K562 (cell line): ENCODE measurements around the gene METTL25. TPM values are rescaled to one million over a fixed set of nuclear protein-coding genes. Genes with fewer than 3 reads are reported as not detected.

ENCODE experiments used
- ATAC-seq: fragments of 200-7000 bp; cut with Tn5 transposase; 3 replicates; pipeline ENCODE4 v1.9.1; 2020; ENCODE audit warnings: moderate library complexity
- BruUV-seq: library from RNA; stranded (reverse); fragments of 400-500 nt; replicated peaks from 2 replicates; lab custom pipeline; 2021; lab: Mats Ljungman, UMichigan
- CTCF ChIA-PET: fragments of 300-600 bp; formaldehyde crosslinking; extraction: SDS; loops from one replicate; lab custom pipeline; 2021; ENCODE audit warnings: low intra/inter-chr PET ratio; lab: Yijun Ruan, JAX
- POLR2A ChIA-PET: fragments of 300-600, 350-650 bp; sonication (Branson Sonifier 250); formaldehyde crosslinking; extraction: SDS; loops from one replicate; lab custom pipeline; 2021; ENCODE audit warnings: antibody characterized with exemption, inconsistent platforms; lab: Yijun Ruan, JAX
- DNase-seq, 4 experiments: peaks; one replicate each; pipeline versions ENCODE4 v3.0.0 to v3.0.0-alpha.2; 2011 to 2018; ENCODE audit warnings: low spot score in 3 of 4, mixed read lengths in 3 of 4; ENCODE audit errors: extremely low read depth in 1 of 4
- FAIRE-seq: peaks from 2 replicates; lab custom pipeline; 2011; peaks lifted over from hg19 to GRCh38; lab: Jason Lieb, UNC
- H2AFZ ChIP-seq: 2 replicates; pipeline ENCODE4 v1.6.0; 2011; ENCODE audit warnings: low read depth, low read length, control low read depth, inconsistent platforms
- H3K27ac ChIP-seq: fragments of 200-600 bp; 3 replicates; pipeline ENCODE4 v1.8.0; 2011; ENCODE audit warnings: low read depth, mild to moderate bottlenecking, control low read depth, inconsistent platforms, low read length, moderate library complexity, mixed read lengths; ENCODE audit errors: extremely low read depth
- H3K27me3 ChIP-seq, 2 experiments: fragments of 300-600 bp in 1 of 2; 2 replicates in 1 of 2; 3 replicates in 1 of 2; pipeline versions ENCODE4 v1.6.0 to v1.8.0; 2011; ENCODE audit warnings: inconsistent platforms in 2 of 2, low read length in 2 of 2, mild to moderate bottlenecking in 1 of 2, mixed read lengths in 1 of 2, moderate library complexity in 1 of 2; ENCODE audit not compliant: control insufficient read depth in 2 of 2, insufficient read depth in 2 of 2
- H3K36me3 ChIP-seq: fragments of 300-600 bp; 3 replicates; pipeline ENCODE4 v1.8.0; 2011; ENCODE audit warnings: mild to moderate bottlenecking, low read length, inconsistent platforms; ENCODE audit not compliant: control insufficient read depth, insufficient read depth
- H3K4me1 ChIP-seq, 2 experiments: fragments of 200-600 bp in 1 of 2; replicated peaks in 1 of 2; 2 replicates in 1 of 2; 3 replicates in 1 of 2; pipeline versions ENCODE4 v1.5.1 to v1.8.0; 2011; ENCODE audit warnings: inconsistent platforms in 2 of 2, low read length in 2 of 2, mild to moderate bottlenecking in 1 of 2, mixed read lengths in 1 of 2, moderate library complexity in 1 of 2; ENCODE audit not compliant: control insufficient read depth in 2 of 2, insufficient read depth in 2 of 2
- H3K4me2 ChIP-seq: 2 replicates; pipeline ENCODE4 v1.6.1; 2011; ENCODE audit warnings: low read length, control low read depth, inconsistent platforms, mixed read lengths; ENCODE audit not compliant: insufficient read depth
- H3K4me3 ChIP-seq: fragments of 200-600 bp; sonication (generic), shearing (Covaris generic); 2 replicates; pipeline ENCODE4 v1.5.1; 2016; ENCODE audit warnings: control low read depth, inconsistent platforms
- H3K79me2 ChIP-seq: fragments of 200-600 bp; 3 replicates; pipeline ENCODE4 v1.8.0; 2011; ENCODE audit warnings: low read length, inconsistent platforms; ENCODE audit not compliant: control insufficient read depth, insufficient read depth
- H3K9ac ChIP-seq, 2 experiments: 2 replicates each; pipeline versions ENCODE4 v1.6.0 to v1.6.1; 2011; ENCODE audit warnings: low read depth in 2 of 2, low read length in 2 of 2, control low read depth in 1 of 2, inconsistent platforms in 1 of 2, mild to moderate bottlenecking in 1 of 2, mixed read lengths in 1 of 2; ENCODE audit not compliant: insufficient read depth in 1 of 2
- H3K9me1 ChIP-seq: one replicate; pipeline ENCODE4 v1.6.0; 2011; ENCODE audit warnings: inconsistent platforms, mild to moderate bottlenecking, low read length, moderate library complexity; ENCODE audit not compliant: control insufficient read depth, insufficient read depth
- H3K9me3 ChIP-seq: replicated peaks from 2 replicates; pipeline ENCODE4 v1.5.1; 2011; ENCODE audit warnings: low read depth, low read length, inconsistent platforms; ENCODE audit not compliant: control insufficient read depth, insufficient read depth
- H4K20me1 ChIP-seq: replicated peaks from 2 replicates; pipeline ENCODE4 v1.6.1; 2011; ENCODE audit warnings: low read length, inconsistent platforms, mixed read lengths; ENCODE audit not compliant: control insufficient read depth, insufficient read depth
- CCNT2 ChIP-seq: IDR thresholded peaks from 2 replicates; pipeline ENCODE4 v1.6.1; 2011; ENCODE audit warnings: borderline replicate concordance, low read depth, mild to moderate bottlenecking, moderate library complexity, mixed read lengths, low read length; ENCODE audit not compliant: insufficient read length; ENCODE audit errors: extremely low read depth
- GTF2A2 ChIP-seq: IDR thresholded peaks from 2 replicates; pipeline ENCODE4 v1.6.1; 2016; ENCODE audit warnings: mild to moderate bottlenecking, missing genetic modification characterization, missing compliant biosample characterization
- LCOR ChIP-seq: sonication (generic); formaldehyde crosslinking; IDR thresholded peaks from 2 replicates; pipeline ENCODE4 v1.8.0; 2022; ENCODE audit warnings: mild to moderate bottlenecking, missing genetic modification reagents
- PHF21A ChIP-seq: fragments of 450-650 bp; IDR thresholded peaks from 2 replicates; pipeline ENCODE4 v1.6.1; 2017; ENCODE audit warnings: low read depth, borderline replicate concordance
- PTBP1 ChIP-seq: fragments of 200-400 bp; formaldehyde crosslinking; IDR thresholded peaks from 2 replicates; pipeline ENCODE4 v1.6.1; 2017; ENCODE audit warnings: low read depth, low read length
- SRSF1 ChIP-seq: fragments of 200-400 bp; formaldehyde crosslinking; IDR thresholded peaks from 2 replicates; pipeline ENCODE4 v1.6.1; 2017; ENCODE audit warnings: mild to moderate bottlenecking, low read depth, low read length, moderate library complexity
- XRCC4 ChIP-seq: IDR thresholded peaks from one replicate; pipeline ENCODE4 v1.6.1; 2011; ENCODE audit not compliant: insufficient read depth, insufficient read length; ENCODE audit errors: extremely low read depth
- XRCC5 ChIP-seq: fragments of 200-400 bp; formaldehyde crosslinking; IDR thresholded peaks from 2 replicates; pipeline ENCODE4 v1.6.1; 2017; ENCODE audit warnings: low read depth, mild to moderate bottlenecking, low read length
- ZNF253 ChIP-seq: fragments of 250-450 bp; sonication (Bioruptor Pico); conservative IDR thresholded peaks from 2 replicates; pipeline ENCODE4 v1.6.1; 2021; ENCODE audit warnings: mild to moderate bottlenecking
- ZNF263 ChIP-seq: sonication (generic); formaldehyde crosslinking; IDR thresholded peaks from 2 replicates; pipeline ENCODE4 v1.8.0; 2022; ENCODE audit warnings: mild to moderate bottlenecking, missing genetic modification reagents, borderline replicate concordance
- ZNF79 ChIP-seq: fragments of 250-450 bp; sonication (Bioruptor Pico); IDR thresholded peaks from 2 replicates; pipeline ENCODE4 v1.4.0; 2020; ENCODE audit warnings: low read depth, mild to moderate bottlenecking, moderate library complexity
- WGBS: fragments of 100-300 bp; shearing (Covaris generic); methylation state at CpG from one replicate; pipeline ENCODE4 v1.1.6; 2016; ENCODE audit warnings: low coverage, mixed read lengths; ENCODE audit not compliant: insufficient coverage; ENCODE audit errors: missing lambda C conversion rate; 5-methylcytosine and 5-hydroxymethylcytosine counted together
- in situ Hi-C: fragments of 300-500 bp; cut with MboI; formaldehyde crosslinking; loops from 4 replicates; pipeline ENCODE4 v1.15.0; 2018; ENCODE audit warnings: inconsistent platforms, mixed read lengths
- intact Hi-C: fragments of 100-400 bp; cut with micrococcal nuclease; formaldehyde crosslinking; loops from 2 replicates; pipeline ENCODE4 v1.14.2; 2022
- polyA plus RNA-seq, 8 experiments: library from polyadenylated mRNA; depleted of rRNA in 4 of 8; stranded (reverse) in 5 of 8; unstranded in 3 of 8; fragments of >200 nt; fragmentation: Nextera tagmentation in 2 of 8; fragmentation: Illumina TruSeq in 1 of 8; extraction: Ambion mirVana in 2 of 8; extraction: Trizol in 1 of 8; gene quantifications; 2 replicates each; pipeline versions ENCODE4 v1.2.1 to v1.2.3, GENCODE V29; 2011 to 2014; ENCODE audit warnings: inconsistent platforms in 1 of 8, missing spikeins in 1 of 8
- total RNA-seq, 7 experiments: library from RNA; depleted of rRNA in 6 of 7; stranded (reverse); fragments of >200 nt in 6 of 7; fragmentation: Illumina TruSeq in 2 of 7; extraction: Trizol in 2 of 7; gene quantifications; 2 replicates each; pipeline versions ENCODE4 v1.2.1 to v1.2.3, GENCODE V29; 2011 to 2021; ENCODE audit warnings: low replicate concordance in 1 of 7
- TF ChIP-seq, protein P1 (sequence below): sonication (generic); IDR thresholded peaks from 2 replicates; pipeline ENCODE4 v1.6.1; 2016
- TF ChIP-seq, protein P2 (sequence below): fragments of 250-450 bp; sonication (Bioruptor Pico); IDR thresholded peaks from 2 replicates; pipeline ENCODE4 v1.9.0; 2021; ENCODE audit warnings: mild to moderate bottlenecking

Gene METTL25
- total and polyA plus RNA-seq, 9 of the 15 experiments (the other 6 are each of a cell fraction or from before 2014, with no cell fraction given), result 0.50 to 2.4 (median 1.9) TPM

DNA sequence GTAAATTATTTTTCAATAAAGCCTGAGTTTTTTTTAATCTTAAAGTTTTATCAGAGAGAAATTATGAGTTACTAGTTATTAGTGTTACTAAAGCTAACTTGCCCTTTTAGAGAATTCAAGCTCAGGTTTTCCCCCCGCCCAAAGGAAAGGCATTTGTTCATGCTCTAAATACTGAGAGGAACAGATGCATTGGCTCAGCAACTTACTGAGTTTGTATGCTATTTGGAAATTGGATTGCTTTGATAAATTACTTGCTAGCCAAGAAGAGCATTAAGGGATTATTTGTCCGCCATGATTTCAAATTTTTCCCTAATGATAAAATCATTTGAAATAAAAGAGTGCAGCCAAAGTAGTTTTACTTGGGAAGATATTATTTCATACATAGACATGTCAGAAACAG is 149.4 kb downstream of the METTL25 start:
- Histone ChIP-seq H3K9ac (no peak overlapping the region), H3K4me3 (no peak overlapping the region), H3K4me2 (no peak overlapping the region), H3K4me1 (no peaks in the 10 kb centered on the region), H2AFZ (no peak overlapping the region), H3K9me1 (no peaks in the 10 kb centered on the region), H4K20me1 (no peaks in the 10 kb centered on the region), H3K27me3 (no peaks in the 10 kb centered on the region), H3K27ac (no peak overlapping the region), H3K9me3 (no peaks in the 10 kb centered on the region)
- POLR2A ChIA-PET, result no interaction called here
- WGBS, result 0% methylated on average over 2 of the region's 2 CpGs
- in situ Hi-C loops, result no loop called here
- intact Hi-C loops, result no loop called here
- FAIRE-seq (no peak), ATAC-seq (no peak)
- no TSS peak for BruUV-seq
- TF ChIP-seq ZNF263 (CRISPR knock-in tag) (no peak), LCOR (CRISPR knock-in tag) (no peak)
- TF ChIP-seq, all 486 proteins: peak for 0
- H3K79me2 ChIP-seq, result no peaks in the 10 kb centered on the region
- DNase-seq, result no peak
- H3K36me3 ChIP-seq, result no peaks in the 10 kb centered on the region
- CTCF ChIA-PET, result no interaction called here

DNA sequence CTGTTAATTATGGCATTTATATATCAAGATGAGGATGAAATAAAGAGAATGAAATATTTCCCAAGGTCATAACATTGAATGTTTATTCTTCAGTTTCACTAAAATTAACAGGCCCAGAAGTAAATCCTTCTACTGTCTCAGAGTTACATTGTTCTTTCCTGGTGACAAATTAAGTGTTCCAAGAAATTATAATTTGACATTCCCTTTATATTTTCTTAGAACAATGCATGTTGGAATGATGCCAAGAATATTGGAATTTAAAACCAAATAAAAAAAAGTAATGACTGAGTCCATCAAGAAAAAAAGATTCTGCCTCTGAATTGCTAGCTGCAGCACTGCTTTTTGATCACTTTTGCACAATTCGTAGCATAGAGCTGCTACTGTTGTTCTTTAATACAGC is 152.1 kb downstream of the METTL25 start:
- no peak for DNase-seq
- no peak for ATAC-seq
- Histone ChIP-seq H3K27ac (no peak overlapping the region), H3K9me1 (no peaks in the 10 kb centered on the region), H3K79me2 (no peaks in the 10 kb centered on the region), H4K20me1 (no peaks in the 10 kb centered on the region), H3K4me1 (no peaks in the 10 kb centered on the region), H3K4me3 (no peak overlapping the region), H3K4me2 (no peak overlapping the region), H3K36me3 (no peaks in the 10 kb centered on the region), H3K9ac (no peak overlapping the region), H2AFZ (no peak overlapping the region), H3K9me3 (no peaks in the 10 kb centered on the region), H3K27me3 (no peaks in the 10 kb centered on the region)
- intact Hi-C loops (no loop called here), in situ Hi-C loops (no loop called here)
- FAIRE-seq, result no peak
- ChIA-PET POLR2A (no interaction called here), CTCF (no interaction called here)
- WGBS, result 5% methylated on average over 1 of the region's 1 CpG
- BruUV-seq, result no TSS peak
- TF ChIP-seq XRCC4 (no peak), ZNF253 (CRISPR knock-in tag) (no peak), PTBP1 (no peak), ZNF79 (CRISPR knock-in tag) (no peak), CCNT2 (no peak), SRSF1 (no peak), PHF21A (no peak), GTF2A2 (tag) (no peak), XRCC5 (no peak)
- TF ChIP-seq, protein P1, sequence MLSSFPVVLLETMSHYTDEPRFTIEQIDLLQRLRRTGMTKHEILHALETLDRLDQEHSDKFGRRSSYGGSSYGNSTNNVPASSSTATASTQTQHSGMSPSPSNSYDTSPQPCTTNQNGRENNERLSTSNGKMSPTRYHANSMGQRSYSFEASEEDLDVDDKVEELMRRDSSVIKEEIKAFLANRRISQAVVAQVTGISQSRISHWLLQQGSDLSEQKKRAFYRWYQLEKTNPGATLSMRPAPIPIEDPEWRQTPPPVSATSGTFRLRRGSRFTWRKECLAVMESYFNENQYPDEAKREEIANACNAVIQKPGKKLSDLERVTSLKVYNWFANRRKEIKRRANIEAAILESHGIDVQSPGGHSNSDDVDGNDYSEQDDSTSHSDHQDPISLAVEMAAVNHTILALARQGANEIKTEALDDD, result no peak
- TF ChIP-seq, protein P2, sequence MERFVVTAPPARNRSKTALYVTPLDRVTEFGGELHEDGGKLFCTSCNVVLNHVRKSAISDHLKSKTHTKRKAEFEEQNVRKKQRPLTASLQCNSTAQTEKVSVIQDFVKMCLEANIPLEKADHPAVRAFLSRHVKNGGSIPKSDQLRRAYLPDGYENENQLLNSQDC, result no peak
